ENCODE results near the gene ID2. TPM values are rescaled to one million over a fixed set of nuclear protein-coding genes. Genes with fewer than 3 reads are reported as not detected.

The ID2 gene
- total RNA-seq, 1 experiment from 2014 or later: 48.6 TPM

DNA sequence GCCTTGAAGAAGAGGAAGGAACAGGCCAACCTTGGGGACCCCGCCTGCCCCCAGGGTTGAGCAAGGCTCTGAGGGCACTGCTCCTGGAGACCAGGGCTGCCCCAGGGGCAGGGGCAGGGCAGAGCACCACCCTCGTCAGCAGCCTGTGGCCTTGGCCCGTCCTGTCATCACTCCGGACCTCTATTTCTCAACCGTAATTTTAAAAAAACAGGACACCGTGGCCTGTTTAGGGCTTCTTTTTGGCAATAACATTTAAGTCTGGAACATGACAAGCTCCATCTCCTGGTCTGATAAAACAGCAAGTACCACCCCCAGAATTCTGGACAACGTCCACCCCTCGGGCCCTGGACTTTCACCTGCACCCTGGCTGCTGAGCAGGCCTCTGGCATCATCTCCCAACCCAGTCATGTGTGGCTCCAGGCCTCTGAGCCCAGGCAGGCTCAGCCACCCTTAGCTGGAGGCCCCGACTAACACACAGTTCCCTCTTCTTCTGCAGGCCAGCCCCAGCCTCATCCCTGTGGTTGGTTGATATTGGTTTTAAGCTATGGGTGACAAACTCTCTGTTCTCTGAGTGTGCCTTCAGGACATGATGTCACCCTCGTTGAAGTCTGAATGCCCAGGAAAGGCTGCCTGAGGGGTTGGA, 22.6 kb upstream of the ID2 start:
- H2AFZ ChIP-seq (ENCODE audit: low read length): no peak overlapping the region
- TF ChIP-seq, protein P1, sequence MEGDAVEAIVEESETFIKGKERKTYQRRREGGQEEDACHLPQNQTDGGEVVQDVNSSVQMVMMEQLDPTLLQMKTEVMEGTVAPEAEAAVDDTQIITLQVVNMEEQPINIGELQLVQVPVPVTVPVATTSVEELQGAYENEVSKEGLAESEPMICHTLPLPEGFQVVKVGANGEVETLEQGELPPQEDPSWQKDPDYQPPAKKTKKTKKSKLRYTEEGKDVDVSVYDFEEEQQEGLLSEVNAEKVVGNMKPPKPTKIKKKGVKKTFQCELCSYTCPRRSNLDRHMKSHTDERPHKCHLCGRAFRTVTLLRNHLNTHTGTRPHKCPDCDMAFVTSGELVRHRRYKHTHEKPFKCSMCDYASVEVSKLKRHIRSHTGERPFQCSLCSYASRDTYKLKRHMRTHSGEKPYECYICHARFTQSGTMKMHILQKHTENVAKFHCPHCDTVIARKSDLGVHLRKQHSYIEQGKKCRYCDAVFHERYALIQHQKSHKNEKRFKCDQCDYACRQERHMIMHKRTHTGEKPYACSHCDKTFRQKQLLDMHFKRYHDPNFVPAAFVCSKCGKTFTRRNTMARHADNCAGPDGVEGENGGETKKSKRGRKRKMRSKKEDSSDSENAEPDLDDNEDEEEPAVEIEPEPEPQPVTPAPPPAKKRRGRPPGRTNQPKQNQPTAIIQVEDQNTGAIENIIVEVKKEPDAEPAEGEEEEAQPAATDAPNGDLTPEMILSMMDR (conservative IDR thresholded peaks at IDR 0.05): no peak

More for the DNA sequence above, 22.6 kb upstream of the ID2 start:
- H3K36me3 Mint-ChIP-seq (ENCODE audit: insufficient read depth in 1 of 3, low read depth in 3 of 3): no peaks in the 10 kb centered on the region; a peak in 1 of 7 replicates
- no peaks in the 10 kb centered on the region for H3K4me1 ChIP-seq (ENCODE audit: insufficient read depth, low read length)
- H2AK5ac ChIP-seq (ENCODE audit: insufficient read length, low read length): no peak overlapping the region
- no peaks in the 10 kb centered on the region for H3K79me2 ChIP-seq (ENCODE audit: insufficient read depth, low read length)
- no peaks in the 10 kb centered on the region for H3K79me1 ChIP-seq (ENCODE audit: insufficient read depth, low read depth, low read length, poor library complexity, severe bottlenecking)
- H3K27ac ChIP-seq (ENCODE audit: insufficient read length, low read depth, low read length): no peak overlapping the region
- no peak overlapping the region for H3K4me3 Mint-ChIP-seq
- H3K4me1 Mint-ChIP-seq: peaks cover 11 to 22% of the 10 kb centered on the region in 2 experiments
- H3K4me2 ChIP-seq (ENCODE audit: insufficient read depth, insufficient read length, low read length): no peak overlapping the region
- no peak overlapping the region for H3K14ac ChIP-seq (ENCODE audit: insufficient read depth, low read length)
- no peak overlapping the region for H2BK15ac ChIP-seq (ENCODE audit: low read depth, low read length)
- no peak overlapping the region for H3K23ac ChIP-seq (ENCODE audit: insufficient read length, low read depth, low read length)
- peaks cover 0 to 2% of the 10 kb centered on the region in 2 experiments; a peak in 1 of 5 replicates for H3K9me3 Mint-ChIP-seq
- H3K9ac ChIP-seq (ENCODE audit: extremely low read depth, insufficient read length, low read length): no peak overlapping the region
- no peaks in the 10 kb centered on the region for H4K20me1 ChIP-seq (ENCODE audit: control insufficient read depth, insufficient read depth, insufficient read length)
- H3K27me3 ChIP-seq (ENCODE audit: insufficient read depth, low read length): no peaks in the 10 kb centered on the region
- no peak overlapping the region for H3K4ac ChIP-seq (ENCODE audit: low read depth, low read length)
- no peak overlapping the region for H4K8ac ChIP-seq (replicated peaks; ENCODE audit: insufficient read length, low read depth, low read length)
- no peak overlapping the region for H2BK20ac ChIP-seq (ENCODE audit: low read depth, low read length, poor library complexity, severe bottlenecking)
- no peak overlapping the region for H3K56ac ChIP-seq (ENCODE audit: insufficient read length, low read depth, low read length)
- peaks cover 4% of the 10 kb centered on the region; the same call in 1 of the 2 replicates for H3K27me3 Mint-ChIP-seq (ENCODE audit: low read depth)
- H2BK5ac ChIP-seq (ENCODE audit: insufficient read length, low read length): no peak overlapping the region
- no peaks in the 10 kb centered on the region for H3K9me3 ChIP-seq (ENCODE audit: control insufficient read depth, low read depth, low read length)
- no peaks in the 10 kb centered on the region for H3K23me2 ChIP-seq (ENCODE audit: insufficient read length, low read depth, low read length, poor library complexity, severe bottlenecking)
- no peak overlapping the region for H3K27ac Mint-ChIP-seq
- no peak overlapping the region for H4K91ac ChIP-seq (ENCODE audit: insufficient read length, low read depth, low read length)
- H2BK12ac ChIP-seq (ENCODE audit: insufficient read length, low read depth, low read length): no peak overlapping the region
- H3K18ac ChIP-seq (ENCODE audit: insufficient read length, low read depth, low read length): no peak overlapping the region
- H3T11ph ChIP-seq (ENCODE audit: low read length): no peak overlapping the region
- no peak overlapping the region for H4K5ac ChIP-seq (ENCODE audit: insufficient read length, low read depth, low read length)
- no CpG with 5 or more reads among the region's 10 CpGs for WGBS (ENCODE audit: extremely low coverage, insufficient read length, low lambda C conversion rate)
- no peak overlapping the region for H2BK120ac ChIP-seq (ENCODE audit: low read depth, low read length, poor library complexity, severe bottlenecking)
- DNase-seq: no peak
